Pancreas (tissue), 10 donors: ENCODE measurements around the gene CCR1. TPM values are rescaled to one million over a fixed set of nuclear protein-coding genes. Genes with fewer than 3 reads are reported as not detected.
"Not testable (repeated sequence)": the region's sequence is repeated elsewhere in the genome, so short reads cannot be mapped to it uniquely, and the experiment has no call there.

Source experiments
- ATAC-seq, 4 donors: fragments of 200-7000 bp; cut with Tn5 transposase; one replicate each; pipeline versions ENCODE4 v1.8.0 to v1.9.1; 2020; ENCODE audit warnings: mild to moderate bottlenecking in 4 of 4, moderate library complexity in 4 of 4
- DNase-seq, 6 donors: peaks; one replicate each; pipeline ENCODE4 v3.0.0-alpha.2; 2020
- FAIRE-seq: peaks from 2 replicates; lab custom pipeline; 2012; peaks lifted over from hg19 to GRCh38; lab: Jason Lieb, UNC
- H3K27ac ChIP-seq, 4 donors: fragments of 200-600 bp; sonication (generic); 1 replicate in 3 of 4; 2 replicates in 1 of 4; pipeline versions ENCODE4 v1.5.0 to v1.8.0; 2020
- H3K27me3 ChIP-seq, 4 donors: fragments of 200-600 bp; one replicate each; pipeline ENCODE4 v1.8.0; 2021
- H3K36me3 ChIP-seq, 3 donors: fragments of 200-600 bp; sonication (generic) in 1 of 3; one replicate each; pipeline versions ENCODE4 v1.5.0 to v1.8.0; 2020 to 2021
- H3K4me1 ChIP-seq, 3 donors: fragments of 200-600 bp; one replicate each; pipeline ENCODE4 v1.8.0; 2021
- H3K4me3 ChIP-seq, 4 donors: fragments of 200-600 bp; sonication (generic) in 2 of 4; one replicate each; pipeline versions ENCODE4 v1.5.0 to v1.8.0; 2020 to 2021
- H3K9me3 ChIP-seq, 4 donors: fragments of 200-600 bp; one replicate each; pipeline ENCODE4 v1.8.0; 2021
- CTCF ChIP-seq, 4 donors: fragments of 200-600 bp; sonication (generic) in 3 of 4; IDR thresholded peaks; one replicate each; pipeline versions ENCODE4 v1.5.0 to v1.8.0; 2021; ENCODE audit warnings: antibody characterized with exemption in 4 of 4
- WGBS, 2 donors: extraction: QIAGEN DNeasy Blood & Tissue Kit; methylation state at CpG; one replicate each; pipeline ENCODE4 v1.1.7; 2013; 5-methylcytosine and 5-hydroxymethylcytosine counted together
- intact Hi-C, 3 donors: fragments of 100-400 bp; cut with DNase I; formaldehyde crosslinking; loops; one replicate each; pipeline versions ENCODE4 v1.11.1 to v1.14.2; 2022
- polyA plus RNA-seq, 2 donors: library from polyadenylated mRNA; stranded (reverse); fragments of 200-250 nt; gene quantifications; one replicate each; pipeline ENCODE4 v1.2.3, GENCODE V29; 2013
- total RNA-seq, 6 donors: library from RNA; stranded (reverse); fragmentation: NEBNext Ultra II Directional in 4 of 6; extraction: Animal tissue kit (Norgen Biotek cat#: 25700) in 4 of 6; gene quantifications; one replicate each; pipeline versions ENCODE4 v1.2.1 to v1.2.4, GENCODE V29; 2021 to 2023
- donor health status: healthy with polysubstance abuse.
- donor health status: DM: no; HTN: no; CAD: no; lungs with moderate emphysema.
- donor health status: DM: no; HTN: no; CAD: no.
- donor health status: control.
- donor health status: control.
- donor health status: Bipolar disorder and iron deficiency.
- donor health status: DM: yes; HTN: yes; CAD: no.
- donor health status: DM: no; HTN: no; CAD: no.
- donor health status: DM: no; HTN: no; CAD: no.
- donor health status: DM: yes; HTN: yes; CAD: no.

The CCR1 gene
- total and polyA plus RNA-seq, 8 donors = 0.09 to 4.6 (median 1.00) TPM

- ATAC-seq (no peak), DNase-seq (no peak), FAIRE-seq (no peak)
- no peak for TF ChIP-seq CTCF (IDR thresholded peaks at IDR 0.05)
- H3K27me3 ChIP-seq = no peaks in the 10 kb centered on the region
- H3K27ac ChIP-seq = no peak overlapping the region
- no peaks in the 10 kb centered on the region for H3K4me1 ChIP-seq
- no peaks in the 10 kb centered on the region for H3K9me3 ChIP-seq
- 53 to 83% methylated on average over 1 of the region's 1 CpG for WGBS, 2 donors
- H3K36me3 ChIP-seq = no peaks in the 10 kb centered on the region
- H3K4me3 ChIP-seq = no peak overlapping the region
- intact Hi-C loops = no loop called here
Observed at GRCh38 chr3:46184469-46184868, 23.6 kb downstream of the CCR1 start.

GRCh38 chr3:46183330-46183729, 24.8 kb downstream of the CCR1 start:
- no peak for DNase-seq
- no peak for FAIRE-seq
- no peaks in the 10 kb centered on the region for H3K9me3 ChIP-seq
- WGBS, 2 donors = 79 to 81% methylated on average over 5 of the region's 5 CpGs
- intact Hi-C loops = no loop called here
- peak in 2 of 4 donors; percentile 41 to 53 for ATAC-seq
- no peak for TF ChIP-seq CTCF (IDR thresholded peaks at IDR 0.05)
- no peaks in the 10 kb centered on the region for H3K27me3 ChIP-seq
- no peaks in the 10 kb centered on the region for H3K4me1 ChIP-seq
- H3K4me3 ChIP-seq = no peak overlapping the region
- H3K27ac ChIP-seq = no peak overlapping the region
- no peaks in the 10 kb centered on the region for H3K36me3 ChIP-seq

- H3K4me3 ChIP-seq = no peak overlapping the region
- intact Hi-C loops = no loop called here
- ATAC-seq = no peak
- FAIRE-seq = no peak
- WGBS, 2 donors = 50 to 57% methylated on average over 2 of the region's 2 CpGs
- H3K27me3 ChIP-seq = no peaks in the 10 kb centered on the region
- H3K4me1 ChIP-seq = no peaks in the 10 kb centered on the region
- no peaks in the 10 kb centered on the region for H3K36me3 ChIP-seq
- no peaks in the 10 kb centered on the region for H3K9me3 ChIP-seq
- DNase-seq = no peak
- no peak for TF ChIP-seq CTCF (IDR thresholded peaks at IDR 0.05)
- no peak overlapping the region for H3K27ac ChIP-seq
Observed at GRCh38 chr3:46168583-46169345, 39.3 kb downstream of the CCR1 start.

- no peak overlapping the region for H3K4me3 ChIP-seq
- no peaks in the 10 kb centered on the region for H3K27me3 ChIP-seq
- H3K36me3 ChIP-seq = no peaks in the 10 kb centered on the region
- WGBS, 2 donors = 67 to 69% methylated on average over 3 of the region's 3 CpGs
- ATAC-seq (no peak), DNase-seq (no peak), FAIRE-seq (no peak)
- H3K9me3 ChIP-seq = no peaks in the 10 kb centered on the region
- intact Hi-C loops = no loop called here
- no peaks in the 10 kb centered on the region for H3K4me1 ChIP-seq
- no peak for TF ChIP-seq CTCF (IDR thresholded peaks at IDR 0.05)
- H3K27ac ChIP-seq = no peak overlapping the region
Observed at GRCh38 chr3:46163556-46164041, 44.5 kb downstream of the CCR1 start.

GRCh38 chr3:46162975-46163555, 45.0 kb downstream of the CCR1 start:
- no peaks in the 10 kb centered on the region for H3K9me3 ChIP-seq
- WGBS, 2 donors = 49 to 63% methylated on average over 4 of the region's 4 CpGs
- H3K4me1 ChIP-seq = no peaks in the 10 kb centered on the region
- H3K27ac ChIP-seq = no peak overlapping the region
- DNase-seq (no peak), ATAC-seq (no peak), FAIRE-seq (no peak)
- intact Hi-C loops = no loop called here
- no peaks in the 10 kb centered on the region for H3K36me3 ChIP-seq
- no peak overlapping the region for H3K4me3 ChIP-seq
- H3K27me3 ChIP-seq = no peaks in the 10 kb centered on the region
- TF ChIP-seq CTCF (IDR thresholded peaks at IDR 0.05) = no peak

- FAIRE-seq, ATAC-seq, H3K27ac ChIP-seq, intact Hi-C loops, H3K4me3 ChIP-seq, H3K9me3 ChIP-seq, H3K36me3 ChIP-seq, H3K4me1 ChIP-seq, DNase-seq, H3K27me3 ChIP-seq: not testable (repeated sequence)
- WGBS, 2 donors = 47 to 48% methylated on average over 1 of the region's 1 CpG
Observed at GRCh38 chr3:46157685-46158084, 50.4 kb downstream of the CCR1 start.
